ENCODE results near the gene CYTH1. TPM values are rescaled to one million over a fixed set of nuclear protein-coding genes. Genes with fewer than 3 reads are reported as not detected.

CYTH1 gene
- polyA plus RNA-seq, 1 of the 3 experiments (the other 2 are of a cell fraction), result 23.8 TPM

DNA sequence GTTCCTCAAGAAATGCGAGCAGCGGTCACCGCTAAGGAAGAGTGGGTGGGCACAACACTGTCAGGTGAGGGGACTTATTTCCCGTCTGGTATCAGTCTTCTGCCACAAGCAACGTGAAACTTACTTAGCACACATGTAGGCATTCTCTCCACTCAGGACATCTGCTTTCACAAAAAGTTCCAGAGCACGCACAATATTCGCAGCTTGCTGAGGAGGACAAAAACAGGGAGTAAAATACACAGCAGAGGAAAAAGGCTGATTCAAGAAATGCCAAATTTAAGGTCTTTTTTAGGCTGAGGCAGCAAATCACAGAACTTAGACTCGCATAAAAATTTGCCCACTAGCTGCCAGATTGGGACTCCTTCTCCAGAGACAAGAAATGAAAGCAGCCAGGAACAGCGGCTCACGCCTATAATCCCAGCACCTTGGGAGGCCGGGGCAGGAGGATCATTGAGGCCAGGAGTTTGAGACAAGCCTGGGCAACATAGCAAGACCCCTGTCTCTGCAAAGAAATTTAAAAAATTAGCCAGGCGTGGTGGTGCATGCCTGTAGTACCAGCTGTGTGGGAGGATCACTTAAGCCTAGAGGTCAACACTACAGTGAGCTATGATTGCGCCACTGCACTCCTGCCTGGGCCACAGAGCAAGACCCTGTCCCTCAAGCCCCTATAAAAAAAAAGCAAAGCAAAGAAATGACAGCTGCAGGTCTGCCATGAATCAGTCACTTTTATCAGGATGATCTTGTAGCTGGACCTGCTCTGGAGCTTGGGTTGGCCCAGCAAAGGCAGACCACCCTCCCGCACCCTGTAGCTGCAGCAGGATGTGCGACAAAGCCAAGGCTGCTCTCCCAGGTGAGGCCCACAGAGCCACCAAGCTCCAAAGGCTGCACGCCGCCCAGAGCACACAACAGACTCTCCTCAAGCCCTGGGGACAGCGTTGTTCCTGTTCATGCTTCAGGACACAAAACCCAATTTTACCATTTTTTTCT is 38.0 kb upstream of the CYTH1 start:
- Histone ChIP-seq H3K27ac (ENCODE audit: low read depth in 2 of 2, low read length in 1 of 2) (peak overlapping the region in 1 of 2 experiments; percentile 7; a peak in 1 of 4 replicates), H3K9me2 (no peaks in the 10 kb centered on the region), H2AFZ (ENCODE audit: low read depth) (no peak overlapping the region), H3K4me2 (no peak overlapping the region), H3K9ac (no peak overlapping the region), H3K79me2 (ENCODE audit: insufficient read depth) (peaks cover 47% of the 10 kb centered on the region), H3K4me3 (ENCODE audit: low read depth in 2 of 2, low read length in 1 of 2) (no peak overlapping the region), H3F3A (replicated peaks; ENCODE audit: insufficient read depth) (peaks cover 28% of the 10 kb centered on the region), H3K9me3 (no peaks in the 10 kb centered on the region), H3K27me3 (ENCODE audit: insufficient read depth) (no peaks in the 10 kb centered on the region), H4K20me1 (ENCODE audit: insufficient read depth) (peaks cover 12% of the 10 kb centered on the region; the same call in 1 of the 2 replicates), H3K36me3 (replicated peaks in 1 of 2; ENCODE audit: control insufficient read depth in 1 of 2, insufficient read depth in 2 of 2, low read length in 1 of 2) (peaks cover 67 to 71% of the 10 kb centered on the region in 2 experiments), H3K4me1 (ENCODE audit: control insufficient read depth in 1 of 2, insufficient read depth in 2 of 2, low read depth in 1 of 2, low read length in 1 of 2) (peaks cover 22 to 23% of the 10 kb centered on the region in 2 experiments; a peak in 3 of 4 replicates)
- ChIA-PET POLR2A (no interaction called here), CTCF (interaction anchor here (0.7 to 3.1 kb wide), 10 partner anchors 21 to 394 kb away, joined by 3 to 7 read pairs (median 3); no protein-coding TSS in a partner anchor)
- TF ChIP-seq, protein P1, sequence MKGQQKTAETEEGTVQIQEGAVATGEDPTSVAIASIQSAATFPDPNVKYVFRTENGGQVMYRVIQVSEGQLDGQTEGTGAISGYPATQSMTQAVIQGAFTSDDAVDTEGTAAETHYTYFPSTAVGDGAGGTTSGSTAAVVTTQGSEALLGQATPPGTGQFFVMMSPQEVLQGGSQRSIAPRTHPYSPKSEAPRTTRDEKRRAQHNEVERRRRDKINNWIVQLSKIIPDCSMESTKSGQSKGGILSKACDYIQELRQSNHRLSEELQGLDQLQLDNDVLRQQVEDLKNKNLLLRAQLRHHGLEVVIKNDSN (IDR thresholded peaks at IDR 0.05; ENCODE audit: borderline replicate concordance, low read depth), result no peak
- TF ChIP-seq FOSL2 (IDR thresholded peaks at IDR 0.05; ENCODE audit: borderline replicate concordance, low read depth) (no peak), GATA2 (CRISPR knock-in tag; IDR thresholded peaks at IDR 0.05) (peak; percentile 50; the same call in 1 of the 2 replicates), NFIC (IDR thresholded peaks at IDR 0.05; ENCODE audit: borderline replicate concordance) (no peak)
- WGBS (ENCODE audit: low lambda C conversion rate), result 96% methylated on average over 18 of the region's 18 CpGs
- DNase-seq, result peak; percentile 60

DNA sequence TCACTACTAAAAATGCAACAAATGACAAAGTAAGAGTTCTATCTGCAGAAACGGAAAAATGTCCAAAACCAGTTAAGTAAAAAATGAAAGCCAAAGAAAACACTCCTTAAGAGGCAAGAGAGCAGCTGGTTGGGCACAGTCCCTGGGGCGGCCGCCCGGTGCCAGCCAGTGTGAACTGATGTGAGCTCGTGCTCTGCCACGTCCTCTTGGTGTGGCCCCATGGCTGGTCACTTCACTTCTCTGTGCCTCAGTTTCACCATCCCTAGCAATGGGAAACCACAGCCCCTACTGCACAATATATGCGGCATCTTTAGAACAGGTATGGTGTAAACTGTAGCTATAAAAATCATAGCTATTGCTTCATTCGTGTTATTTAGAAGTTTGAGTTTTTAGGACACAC is 37.3 kb upstream of the CYTH1 start:
- Histone ChIP-seq H3K9ac (no peak overlapping the region), H3K79me2 (ENCODE audit: insufficient read depth) (peaks cover 41% of the 10 kb centered on the region), H3K4me2 (no peak overlapping the region; the same call in 1 of the 2 replicates), H3K27ac (ENCODE audit: low read depth in 2 of 2, low read length in 1 of 2) (peak overlapping the region; percentile 11 to 24; a peak in 2 of 4 replicates), H4K20me1 (ENCODE audit: insufficient read depth) (peaks cover 12% of the 10 kb centered on the region; the same call in 1 of the 2 replicates), H3F3A (replicated peaks; ENCODE audit: insufficient read depth) (peaks cover 27% of the 10 kb centered on the region), H3K9me2 (no peaks in the 10 kb centered on the region), H3K36me3 (replicated peaks in 1 of 2; ENCODE audit: control insufficient read depth in 1 of 2, insufficient read depth in 2 of 2, low read length in 1 of 2) (peaks cover 67% of the 10 kb centered on the region in 2 experiments), H3K9me3 (no peaks in the 10 kb centered on the region), H3K4me1 (ENCODE audit: control insufficient read depth in 1 of 2, insufficient read depth in 2 of 2, low read depth in 1 of 2, low read length in 1 of 2) (peaks cover 22 to 23% of the 10 kb centered on the region in 2 experiments; a peak in 3 of 4 replicates), H2AFZ (ENCODE audit: low read depth) (no peak overlapping the region), H3K27me3 (ENCODE audit: insufficient read depth) (no peaks in the 10 kb centered on the region), H3K4me3 (ENCODE audit: low read depth in 2 of 2, low read length in 1 of 2) (no peak overlapping the region)
- TF ChIP-seq NRF1 (IDR thresholded peaks at IDR 0.05; ENCODE audit: low read depth, low read length), result no peak
- no peak for TF ChIP-seq RFX5 (IDR thresholded peaks at IDR 0.05; ENCODE audit: low read length)
- no peak for TF ChIP-seq TCF12 (IDR thresholded peaks at IDR 0.05)
- TF ChIP-seq GATA2 (CRISPR knock-in tag; IDR thresholded peaks at IDR 0.05), result no peak
- no peak for TF ChIP-seq CHD2 (IDR thresholded peaks at IDR 0.05; ENCODE audit: low read length, partially characterized antibody)
- no peak for TF ChIP-seq RXRA (IDR thresholded peaks at IDR 0.05; ENCODE audit: borderline replicate concordance, low read depth)
- TF ChIP-seq, protein P2, sequence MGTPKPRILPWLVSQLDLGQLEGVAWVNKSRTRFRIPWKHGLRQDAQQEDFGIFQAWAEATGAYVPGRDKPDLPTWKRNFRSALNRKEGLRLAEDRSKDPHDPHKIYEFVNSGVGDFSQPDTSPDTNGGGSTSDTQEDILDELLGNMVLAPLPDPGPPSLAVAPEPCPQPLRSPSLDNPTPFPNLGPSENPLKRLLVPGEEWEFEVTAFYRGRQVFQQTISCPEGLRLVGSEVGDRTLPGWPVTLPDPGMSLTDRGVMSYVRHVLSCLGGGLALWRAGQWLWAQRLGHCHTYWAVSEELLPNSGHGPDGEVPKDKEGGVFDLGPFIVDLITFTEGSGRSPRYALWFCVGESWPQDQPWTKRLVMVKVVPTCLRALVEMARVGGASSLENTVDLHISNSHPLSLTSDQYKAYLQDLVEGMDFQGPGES (IDR thresholded peaks at IDR 0.05; ENCODE audit: low read depth, low read length), result no peak
- no peak for TF ChIP-seq NFIC (IDR thresholded peaks at IDR 0.05; ENCODE audit: borderline replicate concordance)
- TF ChIP-seq, protein P3, sequence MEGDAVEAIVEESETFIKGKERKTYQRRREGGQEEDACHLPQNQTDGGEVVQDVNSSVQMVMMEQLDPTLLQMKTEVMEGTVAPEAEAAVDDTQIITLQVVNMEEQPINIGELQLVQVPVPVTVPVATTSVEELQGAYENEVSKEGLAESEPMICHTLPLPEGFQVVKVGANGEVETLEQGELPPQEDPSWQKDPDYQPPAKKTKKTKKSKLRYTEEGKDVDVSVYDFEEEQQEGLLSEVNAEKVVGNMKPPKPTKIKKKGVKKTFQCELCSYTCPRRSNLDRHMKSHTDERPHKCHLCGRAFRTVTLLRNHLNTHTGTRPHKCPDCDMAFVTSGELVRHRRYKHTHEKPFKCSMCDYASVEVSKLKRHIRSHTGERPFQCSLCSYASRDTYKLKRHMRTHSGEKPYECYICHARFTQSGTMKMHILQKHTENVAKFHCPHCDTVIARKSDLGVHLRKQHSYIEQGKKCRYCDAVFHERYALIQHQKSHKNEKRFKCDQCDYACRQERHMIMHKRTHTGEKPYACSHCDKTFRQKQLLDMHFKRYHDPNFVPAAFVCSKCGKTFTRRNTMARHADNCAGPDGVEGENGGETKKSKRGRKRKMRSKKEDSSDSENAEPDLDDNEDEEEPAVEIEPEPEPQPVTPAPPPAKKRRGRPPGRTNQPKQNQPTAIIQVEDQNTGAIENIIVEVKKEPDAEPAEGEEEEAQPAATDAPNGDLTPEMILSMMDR (IDR thresholded peaks at IDR 0.05), result no peak
- POLR2A ChIA-PET, result no interaction called here
- 89% methylated on average over 8 of the region's 8 CpGs for WGBS (ENCODE audit: low lambda C conversion rate)
- no peak for DNase-seq
- CTCF ChIA-PET, result interaction anchor here (0.6 to 3.1 kb wide), 7 partner anchors 24 to 442 kb away, joined by 3 to 7 read pairs (median 4); no protein-coding TSS in a partner anchor
